SIG-M5 (cell line): ENCODE measurements around the gene RHOXF2.

ENCODE experiments used
- DNase-seq: peaks from one replicate; lab custom pipeline; 2025; lab: John Stamatoyannopoulos, UW

Gene RHOXF2

GRCh38 chrX:120200851-120201250, 42.4 kb downstream of the RHOXF2 start:
- DNase-seq: no peak

DNA sequence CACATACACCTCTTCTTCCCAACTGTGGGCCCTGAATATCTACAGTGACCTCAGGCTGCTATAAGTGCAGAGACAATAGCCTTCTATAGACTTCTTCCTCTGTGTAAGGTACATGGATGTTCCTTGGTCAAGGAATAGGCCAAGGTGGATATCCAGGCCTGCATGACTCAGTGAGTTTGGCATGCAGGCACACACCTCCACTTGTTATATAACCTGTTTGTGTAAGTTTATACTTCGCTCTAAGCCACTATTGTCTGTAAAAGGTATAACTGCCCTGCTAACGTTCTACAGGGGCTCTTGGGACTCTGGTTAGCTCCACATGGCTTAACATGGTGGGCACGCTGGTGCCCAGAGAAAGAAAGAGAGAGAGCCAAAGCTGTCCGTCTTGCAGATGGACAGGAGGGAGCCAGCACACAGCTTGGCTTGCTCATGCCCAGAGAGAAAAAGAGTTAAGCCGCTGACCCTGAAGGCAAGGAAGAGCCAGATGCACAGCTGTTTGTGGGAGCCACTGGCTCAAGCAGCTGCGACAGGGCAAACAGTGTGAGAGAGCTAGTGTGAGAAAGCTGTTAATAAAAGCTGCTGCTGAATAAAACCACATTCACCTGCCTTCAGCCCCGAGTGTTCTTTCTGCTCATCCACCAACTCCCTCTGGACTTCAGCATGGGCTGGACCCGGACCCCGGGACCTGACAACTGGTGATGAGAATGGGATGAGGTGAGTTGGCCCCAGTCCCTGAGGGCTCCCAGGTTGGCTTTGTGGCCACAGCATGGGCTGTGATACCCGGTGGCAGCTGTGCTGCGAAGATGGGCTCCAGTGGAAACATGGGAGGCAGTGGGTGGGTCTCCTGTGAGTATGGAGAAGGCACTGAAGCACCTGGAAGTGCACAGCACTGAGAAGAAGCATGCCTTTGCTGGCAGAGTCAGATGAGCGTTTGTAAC, 47.7 kb downstream of the RHOXF2 start:
- DNase-seq: no peak

GRCh38 chrX:120207009-120207605, 48.7 kb downstream of the RHOXF2 start:
- DNase-seq: no peak

DNA sequence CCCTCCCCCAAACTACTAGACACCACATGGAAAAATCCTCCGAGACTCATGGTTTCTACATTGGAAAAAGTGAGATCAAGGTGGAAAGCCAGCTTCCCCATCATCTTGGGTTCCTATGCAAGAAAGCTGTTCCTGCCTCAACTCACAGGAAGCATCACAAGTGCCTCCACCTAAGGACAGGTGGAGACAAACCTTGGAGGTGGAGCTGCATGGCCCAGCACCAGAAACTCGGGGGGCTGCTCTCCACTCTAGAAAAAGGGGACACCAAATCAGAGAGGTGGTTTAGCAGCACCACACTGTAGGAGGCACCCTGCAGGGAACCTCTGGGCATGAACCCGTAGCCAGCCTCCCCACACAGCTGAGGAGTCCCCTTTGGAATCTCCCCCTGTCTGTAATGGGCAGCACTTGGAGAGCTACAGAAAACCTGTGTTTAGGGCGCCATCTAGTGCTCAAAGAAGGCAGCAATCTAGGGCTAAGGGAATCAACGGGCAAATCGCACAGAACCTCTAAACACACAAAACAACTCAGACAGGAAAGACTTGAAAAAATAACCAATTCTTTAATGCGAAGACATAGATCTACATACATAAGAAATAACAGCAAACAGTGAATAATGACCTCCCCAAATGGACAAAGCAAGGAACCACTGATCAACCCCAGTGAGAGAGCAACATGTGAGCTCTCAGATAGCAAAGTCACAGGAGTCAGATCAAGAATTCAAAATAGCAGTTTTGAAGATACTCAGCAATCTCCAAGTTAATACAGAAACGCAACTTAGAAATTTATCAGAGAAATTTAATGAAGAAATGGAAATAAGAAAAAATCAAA, 55.2 kb downstream of the RHOXF2 start:
- DNase-seq: no peak
